SHP77 treated with DMSO at 0.1 percent for 48 hours (cell line): ENCODE measurements around the gene RAB6B.

Experiments
- DNase-seq: peaks from one replicate; lab custom pipeline; 2025; lab: John Stamatoyannopoulos, UW

RAB6B gene

DNA sequence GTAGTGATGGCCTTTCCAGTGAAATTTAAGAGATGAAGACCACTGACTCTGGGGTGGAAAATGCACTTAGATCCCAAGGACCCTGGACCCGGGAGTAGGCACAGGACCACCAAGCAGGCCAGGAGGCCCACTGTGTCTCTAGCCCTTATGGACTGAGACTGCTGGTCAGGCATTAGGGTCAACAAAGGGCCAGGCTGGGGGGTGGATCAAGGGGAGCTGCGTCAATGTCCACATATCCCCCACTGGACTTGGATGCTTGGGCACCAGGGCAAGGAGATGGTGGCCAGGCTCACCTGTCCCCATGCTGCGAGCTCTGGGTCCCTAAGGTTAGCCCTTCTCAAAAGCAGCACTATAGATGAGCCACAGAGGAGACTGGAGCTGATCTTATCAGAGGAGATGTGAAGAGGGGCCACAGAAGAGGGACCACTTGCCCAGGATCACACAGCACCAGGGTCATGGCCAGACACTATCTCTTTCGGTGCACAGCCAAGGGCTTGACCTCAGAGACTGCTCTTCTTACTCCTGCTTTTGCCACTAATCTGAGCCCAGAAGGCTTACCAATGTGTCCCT is 14.7 kb downstream of the RAB6B start:
- no peak for DNase-seq

DNA sequence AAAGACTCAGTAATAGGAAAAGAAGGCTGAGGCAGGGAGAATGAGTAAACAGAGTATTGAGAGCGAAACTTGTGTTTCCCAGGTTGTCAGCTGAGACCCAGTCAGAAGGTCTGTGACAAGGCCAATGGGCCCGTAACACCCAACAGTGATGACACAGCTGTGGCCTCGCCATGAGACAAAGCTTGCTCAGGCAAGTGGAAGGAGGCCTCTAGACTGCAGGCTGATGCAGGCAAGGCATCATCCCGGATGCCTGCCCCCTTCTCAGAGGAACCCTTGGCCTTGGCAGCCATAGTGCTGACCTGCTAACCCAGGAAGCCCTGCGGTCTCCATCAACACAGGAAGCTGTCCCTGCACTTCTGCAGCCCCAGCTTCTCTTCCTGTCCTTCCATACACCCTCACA is 15.4 kb downstream of the RAB6B start:
- no peak for DNase-seq

DNA sequence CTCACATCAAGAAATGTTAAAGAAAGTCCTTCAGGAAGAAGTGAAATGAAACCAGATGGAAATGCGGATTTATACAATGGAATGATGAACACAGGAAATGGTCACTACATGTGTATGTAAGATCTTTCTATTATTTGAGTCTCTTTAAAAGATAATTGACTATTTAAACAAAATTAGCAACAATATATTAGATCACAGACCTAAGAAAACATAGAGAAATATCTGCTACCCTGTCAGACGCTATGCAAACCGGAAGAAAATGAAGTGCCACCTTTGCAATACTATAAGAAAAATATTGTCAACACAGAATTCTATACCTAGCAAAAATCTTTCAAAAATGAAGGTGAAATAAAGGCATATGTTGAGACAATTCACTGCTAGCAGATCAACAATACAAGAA is 17.2 kb downstream of the RAB6B start:
- no peak for DNase-seq

DNA sequence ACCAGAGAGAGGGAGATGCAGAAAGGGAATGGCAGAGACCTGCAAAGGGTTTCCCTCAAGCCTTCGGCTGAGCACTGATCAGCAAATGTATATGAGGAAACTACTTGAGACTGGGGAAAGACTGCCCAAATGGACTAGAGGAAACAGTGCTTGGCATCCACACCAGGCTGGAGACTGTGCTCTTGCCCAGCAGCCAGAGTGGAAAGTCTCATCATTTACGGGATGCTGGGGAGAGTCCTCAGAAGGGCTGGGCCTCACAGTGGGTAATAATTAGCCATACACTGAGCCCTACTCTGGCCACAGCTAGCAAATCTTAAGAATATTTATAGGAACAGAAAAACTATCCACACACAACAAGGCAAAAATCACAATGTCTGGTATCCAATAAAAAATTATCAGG is 18.5 kb downstream of the RAB6B start:
- DNase-seq = no peak

DNA sequence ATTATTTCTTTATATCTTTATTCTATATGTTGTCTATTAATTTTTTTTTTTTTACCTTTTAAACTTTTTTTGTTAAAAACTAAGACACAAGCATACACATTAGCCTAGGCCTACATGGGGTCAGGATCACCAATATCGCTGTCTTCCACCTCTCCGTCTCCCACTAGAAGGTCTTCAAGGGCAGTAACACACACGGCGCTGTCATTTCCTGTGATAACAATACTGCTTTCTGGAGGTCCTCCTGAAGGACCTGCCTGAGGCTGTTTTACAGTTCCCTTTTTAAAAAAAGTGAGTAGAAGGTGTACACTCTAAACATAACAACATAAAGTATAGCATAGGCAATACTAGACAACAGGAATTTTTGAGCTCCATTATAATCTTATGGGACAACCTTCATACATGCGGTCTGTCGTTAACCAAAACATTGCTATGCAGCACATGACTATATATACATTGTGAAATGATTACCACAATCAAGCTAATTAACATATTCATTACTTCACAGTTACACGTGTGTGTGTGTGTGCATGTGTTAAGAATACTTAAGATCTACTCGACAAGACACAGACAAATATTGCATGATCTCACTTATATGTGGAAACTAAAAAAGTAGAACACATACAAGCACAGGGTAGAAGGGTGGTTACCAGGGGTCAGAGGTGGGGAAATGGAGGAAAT is 20.8 kb downstream of the RAB6B start:
- DNase-seq = no peak

DNA sequence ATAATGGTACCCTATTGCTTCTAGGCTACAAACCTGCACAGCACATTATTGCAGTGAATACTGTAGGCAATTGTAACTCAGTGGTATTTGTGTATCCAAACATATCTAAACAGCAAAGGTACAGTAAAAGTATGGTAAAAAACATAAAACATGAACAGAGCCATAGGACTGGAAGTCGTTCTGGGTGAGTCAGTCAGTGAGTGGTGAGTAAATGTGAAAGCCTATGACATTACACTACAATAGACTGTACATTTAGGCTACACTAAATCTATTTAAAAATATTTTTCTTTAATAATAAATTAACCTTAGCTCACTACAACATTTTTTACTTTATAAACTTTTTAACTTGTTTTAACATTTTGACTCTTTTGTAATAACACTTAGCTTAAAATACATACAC is 21.3 kb downstream of the RAB6B start:
- DNase-seq = no peak

DNA sequence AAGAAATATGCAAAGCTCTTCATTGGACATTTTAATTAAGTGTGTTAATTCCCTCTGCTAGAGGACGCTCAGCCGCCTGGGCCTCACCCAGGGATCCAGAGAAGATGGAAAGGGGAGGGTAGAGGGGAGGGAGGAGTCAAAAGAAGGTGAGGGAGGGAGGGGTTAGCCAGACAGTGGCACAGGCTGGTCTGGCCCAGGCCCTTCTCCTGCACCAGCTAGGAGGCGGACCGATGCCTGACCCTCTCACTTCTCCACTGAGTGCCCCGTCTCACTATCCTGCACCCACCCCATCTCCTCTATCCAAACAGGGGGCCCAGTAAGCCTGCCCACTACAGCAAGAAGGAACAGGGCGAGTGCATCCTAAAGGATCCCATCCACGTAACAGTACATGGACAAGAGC is 22.9 kb downstream of the RAB6B start:
- DNase-seq = no peak

DNA sequence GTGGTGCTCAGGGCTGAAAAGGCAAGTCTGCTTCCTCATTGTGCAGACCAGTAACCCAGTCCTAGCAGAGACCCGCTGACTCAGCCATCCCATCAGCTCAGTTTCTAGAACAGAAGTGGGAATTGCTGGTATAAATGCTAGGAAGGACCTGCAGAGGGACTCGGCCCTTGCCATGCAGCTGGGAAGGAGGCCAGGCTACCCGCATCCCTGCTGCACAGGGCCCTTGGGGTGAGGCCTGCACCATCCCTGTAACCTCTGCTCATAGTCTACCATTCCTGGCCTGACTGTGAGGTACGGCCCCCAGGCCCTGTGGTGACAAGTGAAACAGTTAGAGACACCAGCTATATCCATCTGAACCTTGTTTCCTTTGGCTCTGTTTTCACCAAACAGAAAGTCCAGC is 23.5 kb downstream of the RAB6B start:
- no peak for DNase-seq

DNA sequence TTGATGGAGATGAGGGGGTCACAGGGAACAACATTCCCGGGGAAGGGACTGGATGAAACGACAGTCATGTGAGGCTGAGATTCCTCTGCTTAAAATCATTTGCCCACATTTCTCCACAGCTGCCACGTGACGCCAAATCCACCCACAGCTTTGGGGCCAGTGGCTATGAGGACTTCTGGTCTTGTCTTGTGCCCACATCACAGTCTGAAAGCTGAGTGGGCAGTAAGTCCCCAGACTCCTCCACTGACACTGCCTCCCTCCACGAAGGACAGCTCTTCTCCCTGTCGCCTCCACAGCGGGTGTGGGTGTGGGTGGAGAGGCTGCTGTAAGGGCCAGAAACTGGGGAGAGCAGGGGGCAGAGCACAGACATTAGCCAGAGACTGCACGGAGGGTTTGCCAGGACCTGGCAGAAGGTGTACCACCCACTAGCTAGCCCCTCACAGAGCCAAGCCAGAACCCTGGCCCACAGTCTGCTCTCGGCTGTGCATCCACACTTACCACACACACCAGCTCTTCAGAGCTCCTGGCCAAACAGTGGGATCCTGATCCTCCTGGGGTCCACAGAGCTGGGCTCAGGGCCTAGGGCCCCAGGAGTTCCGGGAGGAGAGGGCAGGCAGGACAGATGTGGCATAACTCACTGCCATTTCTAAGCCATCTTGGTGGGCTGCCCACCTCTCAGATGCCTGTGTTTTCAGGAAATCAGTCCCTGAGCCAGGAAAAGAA is 24.2 kb downstream of the RAB6B start:
- no peak for DNase-seq

DNA sequence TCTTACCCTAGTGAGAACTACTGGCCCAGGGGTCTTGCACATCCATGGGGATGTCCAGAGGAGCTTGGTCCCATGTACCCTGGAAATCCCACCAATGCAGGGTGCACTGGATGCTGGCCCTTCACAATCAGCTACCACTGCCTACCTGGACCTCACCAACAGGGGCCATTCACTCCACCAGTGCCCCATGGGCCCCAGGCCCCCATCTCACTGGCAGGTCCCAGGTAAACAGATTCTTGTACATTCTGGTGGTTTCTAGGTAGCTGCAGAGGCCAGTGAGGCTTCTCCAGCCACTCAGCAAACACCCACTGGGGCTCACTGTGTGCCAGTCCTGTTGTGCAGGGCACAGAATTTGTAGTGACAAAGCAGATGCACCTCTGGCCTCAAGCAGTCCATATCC is 24.9 kb downstream of the RAB6B start:
- no peak for DNase-seq

DNA sequence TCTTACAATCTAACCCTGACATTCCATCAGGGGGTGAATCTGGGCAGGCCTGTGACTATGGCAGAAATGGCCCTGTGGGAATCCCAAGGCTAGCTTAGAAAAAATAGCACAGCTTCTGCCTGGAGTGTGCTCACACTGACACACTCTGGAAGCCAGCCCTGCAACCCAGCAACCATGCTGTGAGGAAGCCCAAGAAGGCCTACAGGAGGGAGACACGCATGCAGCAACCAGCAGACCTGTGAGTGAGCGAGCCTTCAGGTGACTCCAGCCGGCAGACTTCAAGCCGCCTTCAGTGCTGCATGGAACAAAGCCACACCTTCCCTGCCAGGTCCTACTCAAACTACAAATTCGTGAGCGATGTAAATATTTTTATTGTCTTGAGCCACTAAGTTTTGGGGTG is 26.1 kb downstream of the RAB6B start:
- no peak for DNase-seq

DNA sequence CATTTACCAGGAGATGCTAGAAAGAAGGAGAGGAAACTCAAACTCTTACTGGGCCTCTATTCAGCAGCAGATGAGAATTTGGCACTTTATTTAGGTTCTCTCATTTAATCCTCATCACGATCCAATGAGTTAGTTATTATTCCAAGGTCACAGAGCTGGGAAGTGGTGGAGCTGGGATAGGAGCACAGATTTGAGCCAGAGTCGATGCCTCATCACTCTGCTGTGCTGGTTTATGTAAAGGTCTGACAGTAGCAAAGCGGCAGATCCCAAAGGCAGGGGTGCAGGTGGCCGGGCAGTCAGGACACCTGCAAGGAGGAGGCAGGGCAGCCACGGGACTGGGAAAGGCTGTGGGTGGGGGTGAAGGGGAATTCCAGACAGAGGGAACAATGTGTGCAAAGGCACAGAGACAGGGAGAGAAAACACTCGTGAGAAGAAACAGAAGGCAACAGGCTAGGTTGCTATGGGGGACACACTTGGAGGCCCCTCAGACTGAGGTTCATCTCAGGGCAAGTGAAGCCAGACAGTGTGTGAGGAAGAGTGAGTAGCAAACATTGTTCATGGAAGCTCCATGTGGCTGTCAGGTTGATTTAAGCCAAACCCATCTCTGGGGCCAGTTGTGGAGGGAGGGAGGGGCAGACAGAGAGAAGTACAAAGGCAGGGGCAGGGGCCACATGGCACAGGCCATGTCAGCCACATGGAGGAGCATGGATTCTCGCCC is 26.8 kb downstream of the RAB6B start:
- DNase-seq = peak; percentile 5

DNA sequence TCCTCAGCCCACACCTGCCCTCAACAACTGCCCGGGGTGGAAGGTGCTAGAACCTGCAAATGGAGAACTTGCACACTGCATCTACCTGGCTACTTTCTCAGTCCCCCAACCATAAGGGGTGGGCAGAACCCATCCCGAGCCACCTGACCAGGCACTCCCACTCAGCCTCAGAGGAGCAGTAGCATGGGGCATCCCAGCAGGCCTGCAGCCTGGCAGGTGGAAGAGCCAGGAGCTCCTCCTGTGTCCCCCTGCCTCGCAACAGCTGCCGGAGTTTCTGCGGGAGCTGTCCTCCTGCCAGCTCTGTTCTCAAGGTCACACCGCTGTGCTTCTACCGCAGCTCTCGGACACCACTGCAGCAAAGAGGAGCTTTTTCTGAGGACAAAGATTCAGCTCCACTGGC is 27.5 kb downstream of the RAB6B start:
- DNase-seq = peak; percentile 28

DNA sequence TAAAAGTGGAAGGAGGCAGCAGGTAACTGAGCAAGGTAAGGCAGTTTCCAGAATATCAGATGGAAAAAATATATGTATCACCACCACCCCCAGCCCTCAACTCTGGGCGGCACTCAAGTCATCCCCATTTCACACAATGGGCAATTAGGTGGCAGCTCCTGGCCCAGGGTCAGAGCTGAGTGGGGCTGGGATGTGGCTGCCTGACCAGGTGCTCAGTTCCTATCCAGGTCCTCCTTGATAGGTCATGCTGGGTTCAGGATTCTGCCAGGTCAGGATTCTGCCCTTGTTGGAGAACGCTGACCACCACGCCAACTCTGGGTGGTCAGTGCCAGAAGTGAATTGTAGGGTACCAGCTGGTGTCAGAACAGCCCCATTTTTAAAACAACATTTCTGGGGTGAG is 29.5 kb downstream of the RAB6B start:
- DNase-seq = no peak

DNA sequence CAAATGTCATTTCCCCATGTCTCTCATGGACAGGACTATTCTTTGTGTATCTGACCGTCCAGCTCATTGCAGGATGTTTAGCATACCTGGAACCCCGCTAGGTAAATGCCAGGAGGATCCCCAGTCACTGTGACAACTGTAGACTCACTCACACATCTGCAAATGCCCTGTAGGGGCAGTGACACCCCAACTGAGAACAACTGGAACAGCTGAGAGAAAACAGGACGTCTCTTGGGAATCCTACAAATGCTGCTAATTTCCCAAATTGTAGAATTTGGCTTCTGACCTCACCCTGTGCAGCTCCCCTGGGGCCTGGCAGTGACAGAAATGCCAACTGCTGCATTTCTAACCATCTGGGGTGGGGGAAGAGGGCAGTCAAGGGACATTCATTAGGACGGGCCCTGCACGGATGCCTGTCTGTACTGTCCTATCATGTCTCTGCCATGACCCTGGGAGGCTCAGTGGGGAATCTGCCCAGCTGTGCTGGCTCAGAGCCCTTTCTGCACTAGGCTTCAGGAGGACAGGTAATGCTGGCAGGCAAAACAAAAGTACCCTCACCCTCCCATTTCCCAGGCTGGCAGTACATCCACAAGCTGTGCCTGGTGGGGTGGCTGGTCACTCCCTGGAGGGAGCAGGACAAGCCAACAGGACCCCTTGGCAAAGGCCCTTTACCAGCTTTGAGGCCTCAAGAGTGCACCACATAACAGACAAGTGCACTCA is 30.4 kb downstream of the RAB6B start:
- DNase-seq = no peak

DNA sequence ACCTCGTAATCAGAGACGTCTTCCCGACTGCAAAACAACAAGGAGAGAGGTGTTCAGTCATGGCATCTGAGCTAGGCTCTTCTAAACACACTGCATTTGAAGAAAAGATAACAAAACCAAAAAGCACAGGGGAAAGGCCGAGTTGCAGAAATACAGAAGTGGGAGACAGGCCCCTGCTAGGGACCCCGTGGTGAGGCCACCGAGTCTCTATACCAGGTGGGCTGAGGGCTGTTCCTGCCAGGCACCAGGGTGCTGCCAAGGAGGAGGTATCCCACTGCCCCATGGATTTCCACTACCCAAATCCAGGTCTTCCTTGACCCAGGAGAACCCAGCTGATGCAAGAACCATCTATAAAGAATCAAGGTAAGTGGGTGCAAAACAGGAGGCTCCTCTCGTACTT is 31.1 kb downstream of the RAB6B start:
- no peak for DNase-seq

DNA sequence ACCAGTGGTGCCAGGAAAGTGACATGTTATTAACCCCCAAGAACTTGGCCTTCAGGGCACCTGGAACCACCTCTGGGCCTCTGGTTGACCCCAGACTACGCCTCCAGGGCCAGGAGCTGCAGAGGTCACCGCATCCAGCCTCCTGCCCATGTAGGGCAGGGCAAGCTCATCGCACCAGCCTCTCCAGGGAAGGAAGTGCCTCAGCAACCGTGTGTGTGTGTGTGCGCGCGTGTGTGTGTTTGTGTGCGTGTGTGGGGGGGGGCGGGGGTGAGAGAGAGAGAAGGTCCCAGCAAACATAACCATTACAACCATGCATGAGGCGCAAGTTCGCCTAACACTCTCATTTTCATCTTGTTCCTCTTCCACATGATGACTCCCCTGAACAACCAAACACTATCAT is 31.8 kb downstream of the RAB6B start:
- no peak for DNase-seq

DNA sequence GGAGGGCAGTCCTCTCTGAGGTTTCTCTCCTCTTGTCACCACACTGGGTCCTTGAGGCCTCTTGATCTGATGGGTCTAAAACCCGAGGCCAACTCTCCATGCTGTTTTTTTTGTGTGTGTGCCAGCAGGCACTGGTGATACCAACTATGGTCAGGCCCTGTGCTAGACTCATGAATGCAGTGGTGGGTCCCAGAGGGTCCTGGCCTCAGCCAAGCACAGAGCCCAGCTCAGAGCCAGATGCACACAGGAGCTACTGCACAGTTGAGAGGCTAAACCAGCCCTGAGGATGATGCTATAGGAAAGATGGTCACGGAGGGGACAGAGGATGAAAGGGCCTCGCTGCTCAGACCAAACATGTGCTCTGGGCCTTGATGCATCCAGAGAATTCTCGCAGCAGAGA is 33.5 kb downstream of the RAB6B start:
- DNase-seq = no peak

DNA sequence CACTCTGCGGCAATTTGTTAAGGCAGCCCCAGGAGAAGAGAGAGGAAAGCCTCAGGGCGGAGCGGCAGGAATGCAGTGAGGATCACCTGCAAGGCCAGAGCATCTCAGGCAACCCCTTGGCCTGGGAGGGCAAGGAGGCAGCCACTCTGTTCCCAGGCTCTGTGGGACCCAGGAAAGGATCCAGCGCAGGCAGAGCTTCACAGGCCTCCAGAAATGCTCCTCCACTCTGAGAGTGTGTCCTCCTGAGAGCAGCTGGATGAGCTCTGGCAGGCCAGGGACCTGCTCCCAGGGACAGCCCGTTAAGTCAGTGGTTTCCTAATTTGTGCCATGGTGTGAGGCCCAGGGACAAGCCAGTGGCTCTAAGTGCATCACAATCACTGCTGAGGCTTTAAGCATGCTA is 35.2 kb downstream of the RAB6B start:
- DNase-seq = no peak

DNA sequence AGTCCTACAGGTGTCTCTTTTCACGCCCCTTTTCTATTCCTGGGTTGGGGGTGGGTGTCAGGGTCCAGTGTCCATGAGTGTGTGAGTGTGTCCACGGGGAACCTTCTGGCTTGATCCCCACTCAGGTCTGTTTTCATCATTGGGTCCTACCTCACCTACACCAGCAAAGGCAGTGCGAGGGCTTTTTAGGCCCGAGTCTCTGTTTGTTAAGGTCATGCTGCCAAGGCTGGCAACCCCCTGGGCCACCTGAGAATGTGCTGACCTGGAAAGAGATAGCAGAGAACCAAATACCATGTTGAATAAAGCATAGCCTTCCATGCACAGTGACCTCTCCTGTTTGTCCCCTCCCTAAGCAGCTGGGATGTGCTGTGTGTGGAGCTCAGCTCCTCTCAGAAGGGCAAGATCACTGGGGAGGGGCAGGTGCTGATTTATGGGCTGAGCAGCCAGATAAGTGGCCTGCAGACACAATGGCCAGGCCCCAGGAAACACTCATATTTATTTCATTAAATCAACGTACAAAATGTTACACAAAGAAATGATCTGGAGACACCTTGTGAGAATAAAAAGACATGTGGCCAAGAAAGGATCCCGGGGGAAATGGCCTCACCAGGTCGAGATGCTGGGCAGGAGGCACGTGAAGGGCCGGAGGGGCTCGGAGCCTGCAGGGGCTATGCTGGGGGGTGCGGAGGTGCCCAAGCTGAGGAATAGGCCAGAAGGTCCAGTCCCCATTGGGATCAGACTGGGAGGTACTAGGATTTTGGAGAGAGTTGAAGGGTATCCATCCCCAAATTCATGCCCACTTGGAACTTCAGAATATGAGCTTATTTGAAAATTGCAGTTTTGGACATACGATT is 36.1 kb downstream of the RAB6B start:
- no peak for DNase-seq

DNA sequence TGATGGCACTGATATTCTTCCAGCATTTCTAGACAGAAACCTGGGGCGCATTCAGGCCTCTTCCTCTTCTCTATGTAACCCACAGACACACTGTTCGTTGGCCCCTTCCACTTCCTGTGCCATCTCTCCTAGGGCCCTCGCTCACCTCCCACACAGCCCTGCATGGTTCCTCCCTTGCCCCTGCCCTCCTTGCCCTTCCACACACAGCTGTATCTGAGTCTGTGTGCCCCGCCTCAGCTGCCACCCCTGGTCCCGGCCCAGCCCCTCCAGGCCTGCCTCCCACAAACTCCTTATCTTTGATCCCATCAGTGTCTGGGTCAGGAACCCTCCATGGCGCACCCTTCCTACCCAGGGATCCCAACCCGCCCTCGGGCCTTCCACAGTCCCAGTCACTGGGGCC is 37.9 kb downstream of the RAB6B start:
- no peak for DNase-seq
